Peyer's patch (tissue), 4 donors: ENCODE results near the gene MYH13. TPM values are rescaled to one million over a fixed set of nuclear protein-coding genes. Genes with fewer than 3 reads are reported as not detected.
A peak's percentile ranks its signal among the peaks of the same experiment; 100 is the strongest.

Experiments
- DNase-seq, 3 donors: peaks; one replicate each; pipeline ENCODE4 v3.0.0-alpha.2; 2017 to 2019
- H3K27ac ChIP-seq, 4 donors: fragments of 200-600 bp; sonication (generic); one replicate each; pipeline ENCODE4 v1.5.1; 2016 to 2019
- H3K27me3 ChIP-seq, 2 donors: fragments of 200-600 bp; sonication (generic); one replicate each; pipeline ENCODE4 v1.5.1; 2019
- H3K36me3 ChIP-seq, 3 donors: fragments of 200-600 bp; sonication (generic); one replicate each; pipeline ENCODE4 v1.5.1; 2016 to 2019
- H3K4me1 ChIP-seq, 4 donors: fragments of 200-600 bp; sonication (generic); one replicate each; pipeline ENCODE4 v1.5.1; 2016 to 2019
- H3K4me3 ChIP-seq, 4 donors: fragments of 200-600 bp; sonication (generic); 1 replicate in 3 of 4; 2 replicates in 1 of 4; pipeline ENCODE4 v1.5.1; 2016 to 2019; ENCODE audit warnings: mild to moderate bottlenecking in 1 of 4
- H3K9me3 ChIP-seq, 4 donors: fragments of 200-600 bp; sonication (generic); one replicate each; pipeline ENCODE4 v1.5.1; 2016 to 2019; ENCODE audit warnings: mild to moderate bottlenecking in 1 of 4
- CTCF ChIP-seq, 6 experiments: fragments of 450-650 bp in 4 of 6; fragments of 200-600 bp in 2 of 6; sonication (generic) in 1 of 6; IDR thresholded peaks; one replicate each; pipeline ENCODE4 v1.5.1; 2017 to 2019; ENCODE audit warnings: antibody characterized with exemption in 6 of 6, mild to moderate bottlenecking in 3 of 6, moderate library complexity in 1 of 6
- POLR2A ChIP-seq, 2 donors: fragments of 450-650 bp; IDR thresholded peaks; one replicate each; pipeline ENCODE4 v1.5.1; 2017; ENCODE audit warnings: antibody characterized with exemption in 2 of 2, mild to moderate bottlenecking in 2 of 2, moderate library complexity in 2 of 2
- total RNA-seq, 4 donors: library from RNA; depleted of rRNA; stranded (reverse); fragments of >200 nt; gene quantifications; one replicate each; pipeline ENCODE4 v1.1.0, GENCODE V29; 2016

Gene MYH13
- total RNA-seq, 4 donors from 2014 or later, result 0.19 to 11.6 TPM; not detected in 2

- Histone ChIP-seq H3K4me1 (no peaks in the 10 kb centered on the region), H3K27me3 (no peaks in the 10 kb centered on the region), H3K4me3 (no peak overlapping the region), H3K9me3 (no peaks in the 10 kb centered on the region), H3K27ac (no peak overlapping the region), H3K36me3 (no peaks in the 10 kb centered on the region)
- no peak for TF ChIP-seq CTCF (IDR thresholded peaks at IDR 0.05)
- no peak for DNase-seq
These were observed 82.8 kb downstream of the MYH13 start for GRCh38 chr17:10290041-10290440.

GRCh38 chr17:10286324-10286723 is 86.5 kb downstream of the MYH13 start:
- H3K27ac ChIP-seq, result no peak overlapping the region
- H3K36me3 ChIP-seq, result no peaks in the 10 kb centered on the region
- no peaks in the 10 kb centered on the region for H3K27me3 ChIP-seq
- no peaks in the 10 kb centered on the region for H3K4me1 ChIP-seq
- DNase-seq, result no peak
- H3K9me3 ChIP-seq, result no peaks in the 10 kb centered on the region
- TF ChIP-seq CTCF (IDR thresholded peaks at IDR 0.05) (no peak), POLR2A (IDR thresholded peaks at IDR 0.05) (no peak)
- no peak overlapping the region for H3K4me3 ChIP-seq

- Histone ChIP-seq H3K9me3 (no peaks in the 10 kb centered on the region), H3K36me3 (no peaks in the 10 kb centered on the region), H3K27me3 (no peaks in the 10 kb centered on the region), H3K4me3 (no peak overlapping the region), H3K27ac (no peak overlapping the region), H3K4me1 (no peaks in the 10 kb centered on the region)
- TF ChIP-seq POLR2A (IDR thresholded peaks at IDR 0.05) (no peak), CTCF (IDR thresholded peaks at IDR 0.05) (no peak)
- DNase-seq, result no peak
These were observed 86.9 kb downstream of the MYH13 start for GRCh38 chr17:10285896-10286295.

GRCh38 chr17:10280068-10280467 is 92.7 kb downstream of the MYH13 start:
- Histone ChIP-seq H3K27me3 (no peaks in the 10 kb centered on the region), H3K36me3 (no peaks in the 10 kb centered on the region), H3K27ac (no peak overlapping the region), H3K4me3 (no peak overlapping the region), H3K4me1 (no peaks in the 10 kb centered on the region), H3K9me3 (no peaks in the 10 kb centered on the region)
- TF ChIP-seq CTCF (IDR thresholded peaks at IDR 0.05), result no peak
- no peak for TF ChIP-seq POLR2A (IDR thresholded peaks at IDR 0.05)
- DNase-seq, result no peak

GRCh38 chr17:10278218-10278617 is 94.6 kb downstream of the MYH13 start:
- Histone ChIP-seq H3K27ac (no peak overlapping the region), H3K27me3 (no peaks in the 10 kb centered on the region), H3K36me3 (no peaks in the 10 kb centered on the region), H3K4me1 (no peaks in the 10 kb centered on the region), H3K9me3 (no peaks in the 10 kb centered on the region), H3K4me3 (peak overlapping the region in 1 of 4 donors; percentile 7)
- no peak for DNase-seq
- no peak for TF ChIP-seq CTCF (IDR thresholded peaks at IDR 0.05)
- TF ChIP-seq POLR2A (IDR thresholded peaks at IDR 0.05), result no peak

GRCh38 chr17:10276436-10276835 is 96.4 kb downstream of the MYH13 start:
- DNase-seq, result no peak
- Histone ChIP-seq H3K4me1 (no peaks in the 10 kb centered on the region), H3K4me3 (no peak overlapping the region), H3K9me3 (no peaks in the 10 kb centered on the region), H3K27ac (no peak overlapping the region), H3K27me3 (no peaks in the 10 kb centered on the region), H3K36me3 (no peaks in the 10 kb centered on the region)
- TF ChIP-seq CTCF (IDR thresholded peaks at IDR 0.05) (no peak), POLR2A (IDR thresholded peaks at IDR 0.05) (no peak)
